ES-I3 (cell line): ENCODE data around the gene PDE7B.

Experiments used
- H3K36me3 ChIP-seq: 2 replicates; pipeline ENCODE4 v1.6.1; 2013; ENCODE audit warnings: mild to moderate bottlenecking, low read length, control low read depth, moderate library complexity; ENCODE audit not compliant: insufficient read depth
- H3K4me1 ChIP-seq: 2 replicates; pipeline ENCODE4 v1.6.1; 2013; ENCODE audit warnings: mild to moderate bottlenecking, control low read depth, low read length; ENCODE audit not compliant: insufficient read depth
- H3K9ac ChIP-seq: 2 replicates; pipeline ENCODE4 v1.6.1; 2013; ENCODE audit warnings: low read depth, mild to moderate bottlenecking, low read length, moderate library complexity
- H3K9me3 ChIP-seq: 2 replicates; pipeline ENCODE4 v1.6.1; 2013; ENCODE audit warnings: mild to moderate bottlenecking, low read length, moderate library complexity; ENCODE audit not compliant: control insufficient read depth, insufficient read depth

Gene PDE7B

GRCh38 chr6:136066005-136066404 is 214.5 kb downstream of the PDE7B start:
- peaks cover 22% of the 10 kb centered on the region for H3K4me1 ChIP-seq
- H3K36me3 ChIP-seq, result no peaks in the 10 kb centered on the region
- no peak overlapping the region for H3K9ac ChIP-seq
- no peaks in the 10 kb centered on the region for H3K9me3 ChIP-seq

GRCh38 chr6:136067731-136068341 is 216.3 kb downstream of the PDE7B start:
- Histone ChIP-seq H3K9me3 (no peaks in the 10 kb centered on the region), H3K9ac (peak overlapping the region; percentile 14; the same call in 1 of the 2 replicates), H3K4me1 (peaks cover 23% of the 10 kb centered on the region), H3K36me3 (no peaks in the 10 kb centered on the region)

- H3K9me3 ChIP-seq, result no peaks in the 10 kb centered on the region
- no peak overlapping the region for H3K9ac ChIP-seq
- H3K36me3 ChIP-seq, result no peaks in the 10 kb centered on the region
- peaks cover 23% of the 10 kb centered on the region for H3K4me1 ChIP-seq
Observed at GRCh38 chr6:136069119-136069518, 217.6 kb downstream of the PDE7B start.

- Histone ChIP-seq H3K4me1 (peaks cover 23% of the 10 kb centered on the region), H3K9ac (no peak overlapping the region), H3K36me3 (no peaks in the 10 kb centered on the region), H3K9me3 (no peaks in the 10 kb centered on the region)
Observed at GRCh38 chr6:136070815-136071214, 219.3 kb downstream of the PDE7B start.

DNA sequence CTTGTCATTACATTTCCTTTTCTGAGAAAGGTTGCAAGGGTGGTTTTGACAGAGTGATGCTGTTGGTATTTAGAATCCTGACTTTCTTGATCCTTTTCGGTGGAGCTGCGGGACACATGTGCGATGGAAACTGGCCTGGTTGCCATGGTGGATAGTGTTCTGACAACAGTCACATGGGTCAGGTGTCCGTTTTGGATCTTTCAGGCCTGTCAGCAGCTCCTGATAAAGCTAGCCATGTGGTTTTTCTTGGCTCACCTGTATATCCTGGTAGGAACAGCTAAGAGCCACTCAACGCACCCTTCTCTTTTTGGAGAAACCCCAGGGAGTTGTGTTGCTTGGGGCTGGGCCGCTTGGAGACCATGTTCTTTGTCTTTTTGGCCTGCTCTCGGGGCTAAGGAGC is 221.2 kb downstream of the PDE7B start:
- Histone ChIP-seq H3K9ac (no peak overlapping the region), H3K9me3 (no peaks in the 10 kb centered on the region), H3K4me1 (peaks cover 17% of the 10 kb centered on the region), H3K36me3 (no peaks in the 10 kb centered on the region)

DNA sequence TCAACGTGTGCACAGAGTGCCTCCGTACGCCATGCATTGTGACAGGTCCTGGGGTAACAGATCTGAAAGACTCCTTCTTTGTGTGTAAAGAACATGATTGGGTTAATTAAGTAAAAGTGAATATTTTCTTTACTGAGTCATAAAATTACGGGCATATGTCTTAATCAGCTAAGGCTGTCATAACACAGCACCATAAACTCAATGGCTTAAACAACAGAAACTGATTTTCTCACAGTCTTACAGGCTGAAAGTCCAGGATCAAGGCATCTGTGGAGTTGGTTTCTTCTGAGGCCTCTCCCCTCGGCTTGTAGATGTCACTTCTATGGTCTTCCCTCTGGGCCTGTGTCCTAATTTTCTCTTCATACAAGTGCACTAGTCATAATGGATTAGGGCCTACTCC is 221.7 kb downstream of the PDE7B start:
- Histone ChIP-seq H3K9ac (no peak overlapping the region), H3K9me3 (no peaks in the 10 kb centered on the region), H3K4me1 (peaks cover 18% of the 10 kb centered on the region), H3K36me3 (no peaks in the 10 kb centered on the region)

DNA sequence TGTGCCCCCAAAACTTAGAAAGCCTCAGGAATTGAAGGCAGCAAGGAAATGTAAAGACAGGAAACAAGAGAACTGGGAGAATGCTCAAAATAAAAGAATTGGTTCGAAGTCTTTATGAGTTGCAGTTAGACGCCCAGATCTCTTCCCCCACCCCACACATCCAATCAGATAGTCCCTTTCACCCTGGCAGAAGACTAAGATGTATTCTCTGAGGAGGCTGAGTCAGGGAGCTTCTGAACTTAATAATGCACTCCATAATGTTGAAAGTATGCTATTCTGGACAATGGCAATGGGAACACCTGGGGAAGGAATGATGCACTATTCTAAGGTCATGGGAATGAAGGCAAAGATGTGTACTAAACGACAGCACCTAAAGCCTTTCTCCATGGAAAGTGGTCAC is 225.0 kb downstream of the PDE7B start:
- H3K36me3 ChIP-seq, result no peaks in the 10 kb centered on the region
- H3K9ac ChIP-seq, result no peak overlapping the region
- peaks cover 5% of the 10 kb centered on the region for H3K4me1 ChIP-seq
- no peaks in the 10 kb centered on the region for H3K9me3 ChIP-seq

GRCh38 chr6:136077834-136078576 is 226.5 kb downstream of the PDE7B start:
- Histone ChIP-seq H3K36me3 (no peaks in the 10 kb centered on the region), H3K4me1 (peaks cover 5% of the 10 kb centered on the region), H3K9me3 (no peaks in the 10 kb centered on the region), H3K9ac (no peak overlapping the region)

GRCh38 chr6:136079701-136080565 is 228.4 kb downstream of the PDE7B start:
- Histone ChIP-seq H3K9me3 (no peaks in the 10 kb centered on the region), H3K9ac (no peak overlapping the region), H3K4me1 (peaks cover 5% of the 10 kb centered on the region), H3K36me3 (no peaks in the 10 kb centered on the region)

DNA sequence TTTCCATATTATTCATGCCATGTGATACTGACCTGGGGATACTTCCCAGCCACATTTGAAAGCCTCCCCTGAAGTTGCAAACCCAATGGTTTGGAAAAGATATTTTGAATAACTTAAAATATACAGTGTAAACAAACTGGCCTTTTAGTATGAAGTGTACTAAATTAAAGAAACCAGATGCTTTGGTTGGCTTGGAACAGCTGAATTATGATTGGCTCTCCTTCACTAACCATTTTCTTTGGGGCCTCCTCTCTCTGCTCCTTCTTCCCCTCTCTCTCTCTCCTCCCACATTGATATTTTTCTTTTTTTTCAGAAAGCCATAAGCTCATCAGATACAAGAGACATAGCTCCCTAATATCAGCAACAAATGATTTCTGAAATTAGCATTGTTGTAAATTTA is 232.0 kb downstream of the PDE7B start:
- Histone ChIP-seq H3K4me1 (no peaks in the 10 kb centered on the region), H3K9me3 (no peaks in the 10 kb centered on the region), H3K36me3 (no peaks in the 10 kb centered on the region), H3K9ac (no peak overlapping the region)

DNA sequence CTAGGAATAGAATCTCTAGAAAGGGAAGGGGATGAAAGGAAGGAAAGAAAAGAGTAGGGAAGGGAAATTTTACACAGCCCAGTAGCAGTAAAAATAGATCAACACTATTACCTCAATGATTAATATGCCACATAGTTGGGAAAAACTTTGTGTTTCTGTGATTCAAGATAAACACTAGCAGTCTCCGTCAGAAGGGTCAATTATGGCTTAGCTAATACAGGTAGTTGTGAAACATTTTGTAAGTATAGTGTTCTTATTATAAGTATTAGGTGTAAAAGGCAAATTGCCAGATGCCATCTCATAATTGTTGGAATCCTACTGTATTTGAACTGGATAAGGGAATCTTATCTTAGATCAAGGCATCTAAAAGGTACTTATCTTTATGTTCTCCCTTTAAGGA is 232.9 kb downstream of the PDE7B start:
- H3K4me1 ChIP-seq, result no peaks in the 10 kb centered on the region
- H3K9ac ChIP-seq, result no peak overlapping the region
- H3K36me3 ChIP-seq, result no peaks in the 10 kb centered on the region
- H3K9me3 ChIP-seq, result no peaks in the 10 kb centered on the region

- no peak overlapping the region for H3K9ac ChIP-seq
- no peaks in the 10 kb centered on the region for H3K36me3 ChIP-seq
- no peaks in the 10 kb centered on the region for H3K4me1 ChIP-seq
- no peaks in the 10 kb centered on the region for H3K9me3 ChIP-seq
Observed at GRCh38 chr6:136085370-136086115, 234.0 kb downstream of the PDE7B start.

- Histone ChIP-seq H3K9ac (no peak overlapping the region), H3K36me3 (no peaks in the 10 kb centered on the region), H3K9me3 (no peaks in the 10 kb centered on the region), H3K4me1 (no peaks in the 10 kb centered on the region)
Observed at GRCh38 chr6:136086686-136087085, 235.2 kb downstream of the PDE7B start.

DNA sequence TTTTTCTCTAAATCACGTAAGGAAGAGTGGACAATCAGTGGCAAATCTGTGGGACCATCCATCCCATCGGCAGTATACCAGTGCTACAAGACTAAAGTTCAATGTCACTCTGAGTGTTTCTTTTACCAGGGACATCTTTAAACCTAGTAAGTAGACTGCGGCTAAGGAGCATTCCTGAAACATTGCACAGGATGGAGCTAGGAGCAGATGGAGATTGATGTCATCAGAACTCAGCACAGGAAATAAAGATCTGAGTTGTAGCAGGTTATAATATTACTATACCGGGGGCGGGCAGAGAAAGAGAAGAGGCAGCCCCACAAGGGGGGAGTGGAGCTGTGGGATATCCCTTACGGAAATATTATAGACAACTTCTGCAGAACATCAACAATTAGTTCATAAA is 236.5 kb downstream of the PDE7B start:
- no peaks in the 10 kb centered on the region for H3K9me3 ChIP-seq
- no peaks in the 10 kb centered on the region for H3K36me3 ChIP-seq
- H3K4me1 ChIP-seq, result no peaks in the 10 kb centered on the region
- no peak overlapping the region for H3K9ac ChIP-seq
